ENCODE results near the gene CTU1. TPM values are rescaled to one million over a fixed set of nuclear protein-coding genes. Genes with fewer than 3 reads are reported as not detected.

Gene CTU1
- total RNA-seq, 1 experiment from 2014 or later = 12.7 TPM

DNA sequence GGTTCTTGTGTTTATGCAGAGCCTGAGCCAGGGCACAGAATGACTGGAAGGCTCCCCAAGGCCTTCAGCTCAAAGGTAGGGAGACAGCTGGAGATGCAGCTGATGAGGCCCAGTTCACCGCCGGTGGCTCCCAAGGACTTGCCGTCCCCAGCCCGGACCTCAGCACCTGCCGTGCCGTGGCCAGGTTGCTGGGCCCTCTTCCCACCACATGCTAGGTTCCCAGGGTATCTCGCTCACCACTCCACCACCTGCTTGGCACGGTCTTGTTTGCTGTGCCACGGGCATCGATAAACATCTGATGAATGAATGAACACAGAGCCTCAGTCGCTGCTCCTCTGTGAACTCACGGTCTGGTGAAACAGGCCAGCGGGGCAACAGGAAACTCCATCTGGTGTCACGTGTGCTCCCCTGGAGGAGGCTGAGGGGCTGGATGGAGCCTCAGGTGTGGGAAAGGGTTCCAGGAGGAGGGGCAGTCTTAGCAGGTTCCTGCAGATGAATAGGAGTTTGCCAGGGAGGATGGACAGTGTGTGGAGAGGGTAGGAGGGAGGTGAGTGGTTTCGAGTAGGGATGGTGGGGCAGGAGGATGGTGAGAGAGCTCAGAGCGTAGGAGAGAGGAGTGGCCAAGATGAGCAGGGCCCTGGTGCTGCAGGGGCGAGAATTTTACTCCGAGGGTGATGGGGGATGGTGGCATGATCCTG, 21.9 kb downstream of the CTU1 start:
- TF ChIP-seq, protein P1, sequence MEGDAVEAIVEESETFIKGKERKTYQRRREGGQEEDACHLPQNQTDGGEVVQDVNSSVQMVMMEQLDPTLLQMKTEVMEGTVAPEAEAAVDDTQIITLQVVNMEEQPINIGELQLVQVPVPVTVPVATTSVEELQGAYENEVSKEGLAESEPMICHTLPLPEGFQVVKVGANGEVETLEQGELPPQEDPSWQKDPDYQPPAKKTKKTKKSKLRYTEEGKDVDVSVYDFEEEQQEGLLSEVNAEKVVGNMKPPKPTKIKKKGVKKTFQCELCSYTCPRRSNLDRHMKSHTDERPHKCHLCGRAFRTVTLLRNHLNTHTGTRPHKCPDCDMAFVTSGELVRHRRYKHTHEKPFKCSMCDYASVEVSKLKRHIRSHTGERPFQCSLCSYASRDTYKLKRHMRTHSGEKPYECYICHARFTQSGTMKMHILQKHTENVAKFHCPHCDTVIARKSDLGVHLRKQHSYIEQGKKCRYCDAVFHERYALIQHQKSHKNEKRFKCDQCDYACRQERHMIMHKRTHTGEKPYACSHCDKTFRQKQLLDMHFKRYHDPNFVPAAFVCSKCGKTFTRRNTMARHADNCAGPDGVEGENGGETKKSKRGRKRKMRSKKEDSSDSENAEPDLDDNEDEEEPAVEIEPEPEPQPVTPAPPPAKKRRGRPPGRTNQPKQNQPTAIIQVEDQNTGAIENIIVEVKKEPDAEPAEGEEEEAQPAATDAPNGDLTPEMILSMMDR (IDR thresholded peaks at IDR 0.05; ENCODE audit: unreplicated experiment) = no peak
- intact Hi-C loops (cut with micrococcal nuclease) = no loop called here
- Mint-ChIP-seq H3K9me3 (ENCODE audit: unreplicated experiment) (no peaks in the 10 kb centered on the region), H3K4me3 (ENCODE audit: unreplicated experiment) (no peak overlapping the region), H3K36me3 (ENCODE audit: insufficient read depth, unreplicated experiment) (no peaks in the 10 kb centered on the region), H3K27me3 (ENCODE audit: insufficient read depth, unreplicated experiment) (peaks cover 12% of the 10 kb centered on the region), H3K27ac (ENCODE audit: low read depth, unreplicated experiment) (no peak overlapping the region), H3K4me1 (ENCODE audit: insufficient read depth, unreplicated experiment) (no peaks in the 10 kb centered on the region)
- ChIA-PET POLR2A (no interaction called here), CTCF (interaction anchor here (1.4 to 2.8 kb wide), 2 partner anchors 9 to 65 kb away, joined by 6 to 9 read pairs; no protein-coding TSS in a partner anchor)
- DNase-seq (ENCODE audit: unreplicated experiment) = no peak
- no TSS peak for BruUV-seq (replicated peaks)

GRCh38 chr19:51084505-51084904, 23.7 kb downstream of the CTU1 start:
- no peaks in the 10 kb centered on the region for H3K4me1 Mint-ChIP-seq (ENCODE audit: insufficient read depth, unreplicated experiment)
- no peak overlapping the region for H3K4me3 Mint-ChIP-seq (ENCODE audit: unreplicated experiment)
- intact Hi-C loops (cut with micrococcal nuclease) = no loop called here
- H3K27ac Mint-ChIP-seq (ENCODE audit: low read depth, unreplicated experiment) = no peak overlapping the region
- DNase-seq (ENCODE audit: unreplicated experiment) = no peak
- TF ChIP-seq, protein P1 (IDR thresholded peaks at IDR 0.05; ENCODE audit: unreplicated experiment) = no peak
- BruUV-seq (replicated peaks) = no TSS peak
- POLR2A ChIA-PET = no interaction called here
- H3K27me3 Mint-ChIP-seq (ENCODE audit: insufficient read depth, unreplicated experiment) = peaks cover 12% of the 10 kb centered on the region
- CTCF ChIA-PET = interaction anchor here (1.1 to 1.5 kb wide), 2 partner anchors 10 to 12 kb away, joined by 4 to 5 read pairs; no protein-coding TSS in a partner anchor
- no peaks in the 10 kb centered on the region for H3K9me3 Mint-ChIP-seq (ENCODE audit: unreplicated experiment)
- H3K36me3 Mint-ChIP-seq (ENCODE audit: insufficient read depth, unreplicated experiment) = no peaks in the 10 kb centered on the region

DNA sequence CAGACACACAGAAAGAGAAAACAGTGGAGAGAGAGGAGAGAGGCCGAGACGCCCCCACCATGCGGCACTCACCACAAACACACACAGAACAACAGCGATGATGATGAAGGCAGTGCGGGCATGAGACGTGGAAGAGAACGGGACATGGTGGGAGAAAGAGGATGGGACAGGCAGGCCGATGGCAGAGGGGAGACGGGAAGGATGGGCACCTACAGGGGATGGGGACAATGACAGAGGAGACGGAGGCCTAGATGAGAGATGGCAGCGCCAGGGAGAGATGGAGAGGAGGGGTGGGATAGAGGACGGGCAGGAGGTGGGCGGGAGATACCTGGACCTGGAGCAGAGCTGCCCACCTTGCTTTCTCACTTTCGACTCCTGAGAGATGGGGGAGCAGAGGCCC, 24.4 kb downstream of the CTU1 start:
- TF ChIP-seq, protein P1 (IDR thresholded peaks at IDR 0.05; ENCODE audit: unreplicated experiment) = no peak
- Mint-ChIP-seq H3K4me3 (ENCODE audit: unreplicated experiment) (no peak overlapping the region), H3K4me1 (ENCODE audit: insufficient read depth, unreplicated experiment) (no peaks in the 10 kb centered on the region), H3K27ac (ENCODE audit: low read depth, unreplicated experiment) (no peak overlapping the region), H3K36me3 (ENCODE audit: insufficient read depth, unreplicated experiment) (no peaks in the 10 kb centered on the region), H3K27me3 (ENCODE audit: insufficient read depth, unreplicated experiment) (peaks cover 12% of the 10 kb centered on the region), H3K9me3 (ENCODE audit: unreplicated experiment) (no peaks in the 10 kb centered on the region)
- POLR2A ChIA-PET = no interaction called here
- BruUV-seq (replicated peaks) = no TSS peak
- no peak for DNase-seq (ENCODE audit: unreplicated experiment)
- intact Hi-C loops (cut with micrococcal nuclease) = no loop called here
- CTCF ChIA-PET = no interaction called here

DNA sequence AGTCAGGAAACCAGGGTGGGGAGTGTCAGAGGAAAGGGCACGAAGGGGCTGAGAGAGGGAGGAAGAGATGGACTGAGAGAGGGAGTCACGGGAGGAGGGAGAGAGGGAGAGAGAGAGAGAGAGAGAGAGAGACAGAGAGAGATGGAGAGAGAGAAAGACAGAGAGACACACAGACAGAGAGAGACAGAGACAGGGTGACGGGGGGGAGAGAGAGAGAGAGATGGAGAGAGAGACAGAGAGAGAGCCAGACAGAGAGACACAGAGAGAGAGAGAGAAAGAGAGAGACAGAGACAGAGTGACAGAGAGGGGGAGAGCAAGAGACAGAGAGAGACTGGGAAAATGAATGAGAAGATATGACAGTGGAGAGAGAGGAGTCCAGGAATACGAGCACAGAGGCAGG, 25.0 kb downstream of the CTU1 start:
- Mint-ChIP-seq H3K4me3 (ENCODE audit: unreplicated experiment) (no peak overlapping the region), H3K36me3 (ENCODE audit: insufficient read depth, unreplicated experiment) (no peaks in the 10 kb centered on the region), H3K27ac (ENCODE audit: low read depth, unreplicated experiment) (no peak overlapping the region), H3K9me3 (ENCODE audit: unreplicated experiment) (no peaks in the 10 kb centered on the region), H3K27me3 (ENCODE audit: insufficient read depth, unreplicated experiment) (peaks cover 12% of the 10 kb centered on the region), H3K4me1 (ENCODE audit: insufficient read depth, unreplicated experiment) (no peaks in the 10 kb centered on the region)
- ChIA-PET POLR2A (no interaction called here), CTCF (no interaction called here)
- intact Hi-C loops (cut with micrococcal nuclease) = no loop called here
- no TSS peak for BruUV-seq (replicated peaks)
- TF ChIP-seq, protein P1 (IDR thresholded peaks at IDR 0.05; ENCODE audit: unreplicated experiment) = no peak
- DNase-seq (ENCODE audit: unreplicated experiment) = no peak

Data from MCF 10A (cell line).